Stimulated activated CD4-positive, alpha-beta T cell treated with anti-CD3 and anti-CD28 coated beads, Interleukin-15, amount 100 ng/mL, for 24 hours (primary cell): ENCODE measurements around the gene NDUFA7.
"Not testable (repeated sequence)": the region's sequence is repeated elsewhere in the genome, so short reads cannot be mapped to it uniquely, and the experiment has no call there.

Source experiments
- DNase-seq: peaks from one replicate; pipeline ENCODE4 v3.0.0-alpha.2; 2020

NDUFA7 gene

DNA sequence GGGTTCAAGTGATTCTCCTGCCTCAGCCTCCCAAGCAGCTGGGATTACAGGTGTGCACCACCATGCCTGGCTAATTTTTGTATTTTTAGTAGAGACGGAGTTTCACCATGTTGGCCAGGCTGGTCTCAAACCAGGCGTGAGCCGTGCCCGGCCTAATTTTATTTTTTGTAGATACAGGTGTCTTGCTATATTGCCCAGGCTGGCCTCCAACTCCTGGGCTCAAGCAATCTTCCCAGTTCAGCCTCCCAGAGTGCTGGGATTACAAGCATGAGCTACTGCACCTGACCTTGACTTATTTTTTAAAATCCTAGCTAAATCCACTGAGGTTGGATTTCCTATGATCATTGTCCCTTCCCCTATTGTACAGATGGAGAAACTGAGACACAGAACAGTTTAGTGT, 20.3 kb upstream of the NDUFA7 start:
- DNase-seq = not testable (repeated sequence)

GRCh38 chr19:8340341-8341096, 19.3 kb upstream of the NDUFA7 start:
- no peak for DNase-seq

DNA sequence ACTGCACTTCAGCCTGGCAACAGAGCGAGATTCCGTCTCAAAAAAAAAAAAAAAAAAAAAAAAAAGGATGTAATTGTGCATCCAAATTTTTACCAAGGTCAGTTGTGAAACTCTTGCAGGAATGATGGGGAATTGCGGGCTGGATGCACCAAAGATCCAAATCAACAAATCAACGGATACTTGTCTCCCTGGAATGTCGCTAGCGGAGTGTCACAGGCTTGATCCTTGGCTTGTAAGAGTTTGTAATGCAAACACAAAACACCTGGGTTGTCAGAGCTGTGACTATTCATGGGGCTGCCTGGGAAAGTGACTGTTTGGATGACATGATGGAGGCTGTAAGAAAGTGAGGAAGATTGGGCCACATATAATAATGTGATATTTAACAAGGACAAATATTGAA, 17.7 kb upstream of the NDUFA7 start:
- DNase-seq = no peak

- DNase-seq = no peak
Observed at GRCh38 chr19:8337728-8338127, 16.6 kb upstream of the NDUFA7 start.

GRCh38 chr19:8336660-8337059, 15.5 kb upstream of the NDUFA7 start:
- no peak for DNase-seq

- DNase-seq = no peak
Observed at GRCh38 chr19:8336072-8336569, 14.9 kb upstream of the NDUFA7 start.

- DNase-seq = peak; percentile 58
Observed at GRCh38 chr19:8335343-8336071, 14.3 kb upstream of the NDUFA7 start.

DNA sequence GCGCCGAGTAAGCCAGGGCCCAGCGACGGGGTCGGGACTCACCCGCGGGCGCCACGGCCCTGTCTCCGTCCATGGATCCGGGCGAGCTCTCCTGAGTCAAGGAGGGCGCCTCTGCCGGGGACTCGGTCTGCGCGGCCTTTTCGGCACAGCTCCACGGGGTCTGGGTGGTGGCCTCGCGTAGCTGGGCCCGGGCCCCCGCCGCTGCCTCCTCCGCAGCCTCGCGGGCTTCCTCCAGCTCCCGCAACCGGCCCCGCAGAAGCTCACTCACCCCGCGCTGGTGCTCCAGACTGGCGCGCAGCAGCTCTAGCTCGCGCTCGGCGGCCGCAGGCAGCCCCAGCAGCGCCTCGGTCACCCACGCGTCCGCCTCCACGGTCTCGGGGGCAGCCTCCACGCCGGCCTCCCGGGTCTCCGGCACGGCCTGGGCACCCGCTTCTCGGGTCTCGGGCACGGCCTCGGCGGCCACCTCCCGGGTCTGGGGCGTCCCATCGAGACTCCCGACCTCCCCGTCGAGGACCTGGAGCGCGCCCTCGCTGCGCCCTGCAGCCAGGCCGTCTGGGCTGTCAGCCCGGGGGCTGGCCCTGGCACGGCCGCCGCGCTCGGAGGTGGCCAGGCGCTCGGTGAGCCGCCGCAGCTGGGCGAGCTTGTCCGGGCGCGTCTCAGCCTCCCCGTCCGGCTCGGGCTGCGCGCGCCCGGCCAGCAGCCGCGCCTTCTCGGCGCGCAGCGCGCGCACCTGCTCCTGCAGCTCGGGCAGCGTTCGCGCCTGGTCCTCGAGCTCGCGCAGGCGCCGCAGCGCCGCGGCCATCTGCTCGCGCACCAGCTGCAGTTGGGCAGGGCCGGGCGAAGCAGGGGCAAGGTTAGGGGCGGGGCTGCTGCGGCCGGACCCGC, 13.5 kb upstream of the NDUFA7 start:
- peak; percentile 66 for DNase-seq

DNA sequence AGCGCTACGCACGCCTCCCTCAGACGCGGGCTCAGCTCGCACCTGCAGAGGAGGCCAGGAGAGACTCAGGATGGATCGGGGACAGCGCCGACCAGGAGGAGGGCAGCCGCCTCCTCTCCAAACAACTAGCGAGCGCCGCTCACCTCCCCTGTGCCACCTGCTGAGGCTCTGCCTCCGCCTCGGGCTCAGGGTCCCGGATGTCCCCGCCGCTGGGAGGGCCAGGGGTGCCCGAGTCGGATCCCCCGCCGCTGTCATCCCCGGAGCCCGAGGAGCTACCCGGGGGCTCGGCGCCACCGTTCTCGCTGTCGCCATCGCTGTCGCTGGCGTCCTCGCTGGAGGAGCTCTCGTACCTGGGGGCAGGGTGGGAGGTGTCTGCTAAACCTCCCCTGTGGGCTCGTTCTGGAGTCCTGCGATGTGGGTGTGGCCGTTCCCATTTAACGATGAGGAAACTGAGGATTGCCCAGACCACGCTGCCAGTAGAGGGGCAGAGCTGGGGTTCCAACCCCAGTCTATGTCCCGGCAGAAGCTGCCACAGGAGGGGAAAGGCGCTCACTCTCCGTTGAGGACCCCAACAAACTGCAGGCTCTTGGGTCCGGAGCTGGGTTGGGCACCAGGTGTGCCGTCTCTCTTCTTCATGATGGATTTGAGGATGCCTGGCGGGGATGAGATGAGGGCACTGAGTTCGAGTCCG, 12.7 kb upstream of the NDUFA7 start:
- DNase-seq = no peak

DNA sequence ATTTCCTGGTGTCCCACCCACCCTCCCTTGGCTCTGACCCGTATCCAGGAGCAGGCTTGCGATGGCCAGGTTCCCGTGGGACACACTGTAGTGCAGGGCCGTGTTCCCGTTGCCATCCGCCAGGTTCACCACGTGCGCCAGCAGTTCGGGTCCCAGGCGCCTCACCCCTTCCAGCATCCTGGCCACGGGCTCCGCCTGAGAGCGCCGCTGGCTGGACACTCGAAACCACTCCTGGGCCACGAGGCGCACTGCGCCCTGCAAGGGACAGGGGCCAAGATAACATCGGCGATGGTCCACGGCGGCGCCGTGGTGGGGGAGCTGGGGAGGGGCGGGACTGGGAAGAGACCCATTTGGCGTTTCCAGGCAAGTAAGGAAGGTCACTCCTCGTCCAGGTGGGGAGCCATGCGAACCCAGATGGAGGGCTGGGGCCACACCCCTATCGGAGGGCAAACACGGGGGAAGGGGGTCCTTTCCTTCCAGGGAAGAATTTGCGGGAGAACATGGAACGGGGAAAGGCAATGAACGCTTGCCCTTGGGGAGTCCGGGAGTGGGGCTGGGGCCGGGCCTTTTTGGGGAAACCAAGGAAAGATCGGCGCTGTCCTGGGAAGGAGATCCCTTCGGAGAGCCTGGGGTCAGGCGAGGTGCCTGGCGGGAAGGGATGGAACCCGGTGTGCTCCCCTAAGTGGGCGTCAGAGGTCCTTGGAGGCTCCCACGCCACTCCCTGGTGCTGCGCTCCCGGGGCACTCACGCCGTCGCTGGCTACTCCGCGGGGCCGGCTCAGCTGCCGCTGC, 12.0 kb upstream of the NDUFA7 start:
- DNase-seq = no peak

DNA sequence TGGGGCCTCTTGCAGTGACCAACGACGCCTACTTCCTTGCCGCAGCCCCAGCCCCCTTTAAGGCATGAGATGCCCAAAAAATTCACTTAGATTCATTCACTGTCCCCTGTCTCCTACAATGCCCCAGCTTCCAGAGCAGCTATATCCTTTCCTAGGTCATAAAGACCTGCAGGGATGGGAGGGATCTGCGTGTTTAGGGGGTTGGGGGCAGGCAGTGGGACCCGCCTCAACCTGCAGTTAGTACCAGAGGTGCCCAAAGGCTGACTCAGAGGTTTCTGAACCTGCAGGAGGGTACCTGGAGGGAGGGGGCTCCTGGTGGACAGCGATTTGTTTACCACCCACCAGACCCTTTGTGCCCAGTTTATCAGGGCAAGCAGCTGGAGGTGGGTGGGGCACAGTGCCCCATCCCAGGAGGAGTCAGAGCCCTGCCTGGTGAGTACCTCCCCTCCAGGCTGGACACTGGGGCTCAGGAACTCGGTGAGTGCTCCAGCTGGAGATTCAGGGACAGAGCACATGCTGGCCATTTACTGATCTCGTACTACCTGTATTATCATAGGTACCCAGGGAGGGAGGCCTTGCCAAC, 10.2 kb upstream of the NDUFA7 start:
- DNase-seq = no peak

- no peak for DNase-seq
Observed at GRCh38 chr19:8329996-8330395, 8.8 kb upstream of the NDUFA7 start.

DNA sequence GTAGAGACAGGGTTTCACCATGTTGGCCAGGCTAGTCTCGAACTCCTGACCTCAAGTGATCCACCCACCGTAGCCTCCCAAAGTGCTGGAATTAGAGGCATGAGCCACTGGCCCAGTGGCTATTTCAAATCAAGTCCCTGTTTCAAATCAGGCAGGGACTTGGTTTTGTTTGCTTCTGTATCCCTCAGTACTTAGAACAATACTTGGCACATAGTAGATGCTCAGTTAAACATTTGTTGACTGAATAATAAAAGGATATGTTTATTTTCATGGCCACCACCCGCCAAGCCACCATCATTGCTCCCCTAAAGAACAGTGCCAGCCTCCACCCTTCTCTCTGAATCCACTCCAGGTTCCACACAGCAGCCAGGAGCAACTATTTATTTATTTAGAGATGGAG, 4.3 kb upstream of the NDUFA7 start:
- DNase-seq = no peak

GRCh38 chr19:8324186-8325050, 3.2 kb upstream of the NDUFA7 start:
- peak; percentile 43 for DNase-seq

DNA sequence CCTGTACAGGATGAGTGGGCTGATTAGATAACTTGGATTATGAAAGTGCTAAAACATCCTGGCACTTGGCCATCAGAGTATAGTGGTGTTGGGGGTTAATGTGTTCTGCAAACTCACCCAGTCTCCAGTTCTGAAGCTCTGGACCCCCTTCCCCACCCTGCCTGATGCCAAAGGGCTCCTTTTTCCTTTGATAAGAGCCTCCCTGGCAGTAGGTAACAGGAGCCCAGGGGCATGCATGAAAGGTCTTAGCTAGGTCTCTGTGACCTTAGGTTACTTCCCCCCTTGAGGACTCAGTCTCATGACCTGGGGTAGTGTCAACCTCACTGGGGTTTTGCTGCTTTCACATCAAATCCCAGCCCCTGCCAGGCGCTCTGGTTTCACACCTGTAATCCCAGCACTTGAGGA, 2.6 kb upstream of the NDUFA7 start:
- peak; percentile 34 for DNase-seq

DNA sequence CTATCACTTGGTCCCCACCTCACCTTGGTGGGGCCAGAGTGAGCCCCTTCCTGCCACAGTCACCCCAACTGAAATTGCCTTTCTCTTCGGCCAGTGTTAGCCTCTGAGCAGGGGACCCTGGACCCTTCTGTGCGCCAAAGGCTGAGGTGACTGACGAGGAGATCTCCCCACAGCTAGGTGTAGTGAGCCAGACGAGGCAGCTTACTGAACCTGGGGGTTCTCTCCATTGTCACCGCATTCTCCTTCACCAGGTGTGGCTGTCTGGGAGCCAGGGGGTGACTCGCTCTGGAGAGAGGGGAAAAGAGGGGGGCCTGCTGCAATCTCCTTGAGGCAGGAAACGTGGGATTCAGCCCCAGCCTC, 1.4 kb upstream of the NDUFA7 start:
- DNase-seq = no peak

- DNase-seq = no peak
Observed at GRCh38 chr19:8321986-8322637, 937 bp upstream of the NDUFA7 start.

DNA sequence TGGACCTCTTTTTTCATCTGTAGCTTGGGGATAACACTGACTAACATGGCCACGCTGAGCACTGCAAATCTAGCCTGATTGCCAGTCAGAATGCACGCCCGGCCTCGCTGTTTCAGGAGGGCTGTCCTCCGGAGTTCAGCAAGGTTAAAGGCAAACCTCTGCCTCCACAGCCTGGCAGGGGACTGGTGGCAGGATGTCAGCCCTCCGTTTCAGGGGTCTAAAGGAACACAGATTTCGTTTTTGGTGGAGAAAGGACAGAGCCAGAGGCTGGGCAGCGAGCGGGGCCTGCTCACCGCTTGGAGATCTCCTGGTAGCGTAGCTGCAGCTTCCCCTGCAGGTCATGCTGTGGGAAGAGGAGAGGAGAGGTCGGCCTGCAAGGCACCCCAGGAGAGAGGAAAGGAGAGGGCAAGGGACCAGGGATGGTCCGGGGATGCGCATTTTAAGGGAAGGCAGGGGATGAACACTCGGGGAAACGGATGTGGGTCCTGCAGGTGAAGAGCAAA, 560 bp downstream of the NDUFA7 start:
- DNase-seq = no peak

DNA sequence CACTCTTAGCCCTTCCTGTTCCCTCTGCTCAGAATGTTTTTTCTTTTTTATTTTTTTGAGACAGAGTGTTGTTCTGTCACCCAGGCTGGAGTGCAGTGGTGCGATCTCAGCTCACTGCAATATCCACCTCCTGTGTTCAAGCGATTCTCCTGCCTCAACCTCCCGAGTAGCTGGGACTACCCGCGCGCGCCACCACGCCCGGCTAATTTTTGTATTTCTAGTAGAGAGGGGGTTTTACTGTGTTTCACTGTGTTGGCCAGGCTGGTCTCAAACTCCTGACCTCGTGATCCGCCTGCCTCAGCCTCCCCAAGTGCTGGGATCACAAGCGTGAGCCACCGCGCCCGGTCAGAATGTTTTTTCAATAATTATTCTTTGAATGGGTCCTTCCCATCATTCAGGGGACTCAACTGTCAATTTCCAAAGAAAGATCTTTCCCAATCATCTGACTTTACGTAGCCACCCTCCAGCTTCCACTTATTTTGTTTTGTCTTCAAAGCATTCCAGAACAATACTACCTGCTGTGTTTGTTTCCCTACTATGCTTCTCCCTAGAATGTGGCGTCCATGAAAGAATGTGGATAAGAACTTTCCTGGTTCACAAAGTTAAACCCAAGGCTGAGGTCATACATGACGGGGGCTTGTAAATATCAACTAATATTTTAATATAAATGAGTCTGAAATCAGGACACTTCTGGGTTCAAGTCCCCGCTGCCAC, 1.2 kb downstream of the NDUFA7 start:
- DNase-seq = no peak
